Tibial nerve (tissue), 4 donors: Measurements from ENCODE around the gene ISG20. TPM values are rescaled to one million over a fixed set of nuclear protein-coding genes. Genes with fewer than 3 reads are reported as not detected.
A peak's percentile ranks its signal among the peaks of the same experiment; 100 is the strongest.

Source experiments
- DNase-seq, 2 donors: peaks; one replicate each; pipeline ENCODE4 v3.0.0-alpha.2; 2019; ENCODE audit warnings: low spot score in 2 of 2
- H3K27ac ChIP-seq, 4 donors: fragments of 200-600 bp; sonication (generic) in 3 of 4; one replicate each; pipeline ENCODE4 v1.5.1; 2017 to 2019; ENCODE audit warnings: mild to moderate bottlenecking in 1 of 4
- H3K27me3 ChIP-seq, 2 donors: fragments of 200-600 bp; sonication (generic) in 1 of 2; one replicate each; pipeline versions ENCODE4 v1.5.1 to v1.6.0; 2017 to 2019
- H3K36me3 ChIP-seq, 3 donors: fragments of 200-600 bp; sonication (generic); one replicate each; pipeline ENCODE4 v1.5.1; 2018 to 2019
- H3K4me1 ChIP-seq, 4 donors: fragments of 200-600 bp; sonication (generic) in 3 of 4; one replicate each; pipeline ENCODE4 v1.5.1; 2017 to 2019
- H3K4me3 ChIP-seq, 4 donors: fragments of 200-600 bp; sonication (generic) in 3 of 4; one replicate each; pipeline ENCODE4 v1.5.1; 2017 to 2019; ENCODE audit warnings: mild to moderate bottlenecking in 1 of 4, moderate library complexity in 1 of 4
- H3K9me3 ChIP-seq, 4 donors: fragments of 200-600 bp; sonication (generic) in 3 of 4; one replicate each; pipeline ENCODE4 v1.5.1; 2017 to 2019
- EP300 ChIP-seq, 2 donors: sonication (generic); formaldehyde crosslinking; IDR thresholded peaks; one replicate each; pipeline ENCODE4 v1.6.1; 2017; ENCODE audit warnings: antibody characterized with exemption in 2 of 2, mild to moderate bottlenecking in 1 of 2
- POLR2A ChIP-seq, 2 donors: fragments of 450-650 bp; IDR thresholded peaks; one replicate each; pipeline ENCODE4 v1.6.1; 2017; ENCODE audit warnings: antibody characterized with exemption in 2 of 2, mild to moderate bottlenecking in 2 of 2, moderate library complexity in 2 of 2
- WGBS, 2 donors: methylation state at CpG; one replicate each; pipeline ENCODE4 v1.1.5; 2018; 5-methylcytosine and 5-hydroxymethylcytosine counted together
- total RNA-seq, 4 donors: library from RNA; depleted of rRNA; stranded (reverse); fragments of >200 nt; gene quantifications; one replicate each; pipeline ENCODE4 v1.1.0, GENCODE V29; 2016
- TF ChIP-seq, protein P1 (sequence below), 5 experiments: fragments of 200-600 bp in 3 of 5; fragments of 450-650 bp in 2 of 5; sonication (generic) in 3 of 5; IDR thresholded peaks; one replicate each; pipeline ENCODE4 v1.5.1; 2016 to 2019; ENCODE audit warnings: antibody characterized with exemption in 5 of 5, mild to moderate bottlenecking in 3 of 5, moderate library complexity in 2 of 5

Gene ISG20
- total RNA-seq, 4 donors from 2014 or later = 18.2 to 34.5 (median 23.8) TPM

DNA sequence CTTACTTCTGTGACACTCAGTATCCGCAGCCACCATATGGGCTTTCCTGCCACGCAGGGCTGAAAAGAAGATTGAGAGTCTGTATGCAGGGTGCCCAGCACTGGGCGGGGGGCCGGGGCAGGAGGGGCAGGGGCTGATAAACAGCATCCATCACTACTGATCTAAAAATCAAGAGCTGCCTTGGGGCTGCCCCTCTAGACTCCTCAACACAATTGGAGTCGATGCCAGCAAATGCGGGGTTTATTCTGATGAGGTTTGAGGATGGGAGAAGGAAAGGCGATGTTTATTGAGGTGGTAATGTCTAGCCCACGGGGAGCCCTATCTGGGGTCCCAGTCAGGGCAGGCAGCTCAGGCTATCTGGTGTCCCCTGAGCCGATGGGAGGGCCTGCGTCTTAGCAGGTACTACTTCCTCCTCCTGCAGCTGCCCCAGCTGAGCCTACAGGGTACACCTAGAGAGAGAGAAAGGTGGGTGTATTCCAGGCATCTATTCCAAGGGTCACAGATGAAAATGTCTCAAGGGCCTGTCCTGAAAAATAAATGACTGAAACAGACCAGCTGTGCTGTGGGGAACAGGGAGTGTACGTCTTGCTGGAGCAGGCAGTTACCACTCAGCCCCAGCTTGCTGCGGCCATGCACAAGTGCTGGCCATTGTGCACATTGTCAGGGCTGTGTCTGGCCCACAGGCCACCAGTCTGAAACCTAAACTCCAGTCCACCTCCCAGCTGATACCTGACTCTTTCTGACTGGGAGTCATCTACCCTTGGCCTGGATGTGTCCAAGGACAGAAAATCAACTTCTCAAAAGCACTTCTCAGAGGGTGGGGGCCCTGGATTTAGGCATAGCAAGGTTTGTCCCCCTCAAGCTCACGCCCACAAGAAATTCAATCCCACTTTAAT lies 19.5 kb downstream of the ISG20 start:
- H3K4me3 ChIP-seq = no peak overlapping the region
- no peaks in the 10 kb centered on the region for H3K27me3 ChIP-seq
- H3K9me3 ChIP-seq = no peaks in the 10 kb centered on the region
- DNase-seq = no peak
- no peaks in the 10 kb centered on the region for H3K36me3 ChIP-seq
- peaks cover 0 to 26% (median 3%) of the 10 kb centered on the region in 4 donors for H3K4me1 ChIP-seq
- TF ChIP-seq POLR2A (IDR thresholded peaks at IDR 0.05) (no peak), EP300 (IDR thresholded peaks at IDR 0.05) (no peak)
- TF ChIP-seq, protein P1, sequence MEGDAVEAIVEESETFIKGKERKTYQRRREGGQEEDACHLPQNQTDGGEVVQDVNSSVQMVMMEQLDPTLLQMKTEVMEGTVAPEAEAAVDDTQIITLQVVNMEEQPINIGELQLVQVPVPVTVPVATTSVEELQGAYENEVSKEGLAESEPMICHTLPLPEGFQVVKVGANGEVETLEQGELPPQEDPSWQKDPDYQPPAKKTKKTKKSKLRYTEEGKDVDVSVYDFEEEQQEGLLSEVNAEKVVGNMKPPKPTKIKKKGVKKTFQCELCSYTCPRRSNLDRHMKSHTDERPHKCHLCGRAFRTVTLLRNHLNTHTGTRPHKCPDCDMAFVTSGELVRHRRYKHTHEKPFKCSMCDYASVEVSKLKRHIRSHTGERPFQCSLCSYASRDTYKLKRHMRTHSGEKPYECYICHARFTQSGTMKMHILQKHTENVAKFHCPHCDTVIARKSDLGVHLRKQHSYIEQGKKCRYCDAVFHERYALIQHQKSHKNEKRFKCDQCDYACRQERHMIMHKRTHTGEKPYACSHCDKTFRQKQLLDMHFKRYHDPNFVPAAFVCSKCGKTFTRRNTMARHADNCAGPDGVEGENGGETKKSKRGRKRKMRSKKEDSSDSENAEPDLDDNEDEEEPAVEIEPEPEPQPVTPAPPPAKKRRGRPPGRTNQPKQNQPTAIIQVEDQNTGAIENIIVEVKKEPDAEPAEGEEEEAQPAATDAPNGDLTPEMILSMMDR (IDR thresholded peaks at IDR 0.05) = no peak
- peak overlapping the region in 1 of 4 donors; percentile 81 for H3K27ac ChIP-seq
- 83 to 88% methylated on average over 12 to 13 of the region's 13 CpGs for WGBS, 2 donors

DNA sequence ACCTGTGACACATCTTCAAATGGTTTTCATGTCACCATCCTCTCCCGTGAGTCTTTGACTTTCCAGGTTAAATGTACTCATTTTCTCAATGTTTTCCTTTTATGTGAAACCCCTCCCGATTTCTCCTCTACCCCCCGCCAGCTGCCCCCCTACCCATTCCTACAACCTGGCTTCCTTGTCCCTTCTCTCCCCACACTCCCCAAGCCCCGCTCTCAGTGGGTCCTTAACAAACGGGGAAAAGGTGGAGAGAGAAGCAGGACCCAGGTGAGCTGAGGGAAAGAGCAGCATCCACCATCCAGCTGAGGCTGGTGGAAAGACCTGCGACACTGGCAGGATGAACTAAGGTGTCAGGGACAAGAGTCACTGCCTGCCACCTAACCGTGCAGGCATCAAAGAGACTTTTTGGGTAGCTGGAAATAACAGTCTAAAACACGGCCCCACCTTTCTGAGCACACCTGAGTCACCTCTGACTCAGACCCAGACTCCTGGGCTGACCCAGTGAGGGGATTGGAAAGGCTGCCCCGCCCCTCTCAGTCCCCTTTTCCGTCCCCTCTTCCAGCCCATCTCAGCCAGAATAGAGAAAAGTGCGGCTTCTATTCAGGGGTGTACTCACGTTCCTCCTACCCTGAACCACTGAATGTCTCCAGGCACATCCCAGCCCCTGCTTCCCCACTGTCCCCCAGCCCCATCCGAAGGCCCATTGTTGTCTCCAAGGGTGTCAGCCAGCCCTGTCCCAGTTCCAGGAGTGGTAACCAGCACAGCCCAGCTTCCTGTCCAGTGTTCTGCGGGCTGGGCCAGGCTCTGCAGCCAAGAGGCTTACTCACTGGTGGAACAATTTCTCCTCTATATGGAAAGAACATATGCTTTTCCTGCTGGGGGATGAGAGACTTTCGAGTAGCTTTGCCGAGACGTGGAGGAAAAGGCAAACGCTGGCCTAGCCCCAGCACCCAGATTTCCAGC lies 20.4 kb downstream of the ISG20 start:
- 56 to 62% methylated on average over 17 to 18 of the region's 18 CpGs for WGBS, 2 donors
- H3K4me3 ChIP-seq = no peak overlapping the region
- peaks cover 0 to 23% (median 3%) of the 10 kb centered on the region in 4 donors for H3K4me1 ChIP-seq
- no peaks in the 10 kb centered on the region for H3K27me3 ChIP-seq
- no peak for DNase-seq
- TF ChIP-seq, protein P1 (IDR thresholded peaks at IDR 0.05) = no peak
- TF ChIP-seq EP300 (IDR thresholded peaks at IDR 0.05) = peak in 1 of 2 donors; percentile 27
- H3K36me3 ChIP-seq = no peaks in the 10 kb centered on the region
- peak overlapping the region in 3 of 4 donors; percentile 25 to 81 (median 81) for H3K27ac ChIP-seq
- no peaks in the 10 kb centered on the region for H3K9me3 ChIP-seq

DNA sequence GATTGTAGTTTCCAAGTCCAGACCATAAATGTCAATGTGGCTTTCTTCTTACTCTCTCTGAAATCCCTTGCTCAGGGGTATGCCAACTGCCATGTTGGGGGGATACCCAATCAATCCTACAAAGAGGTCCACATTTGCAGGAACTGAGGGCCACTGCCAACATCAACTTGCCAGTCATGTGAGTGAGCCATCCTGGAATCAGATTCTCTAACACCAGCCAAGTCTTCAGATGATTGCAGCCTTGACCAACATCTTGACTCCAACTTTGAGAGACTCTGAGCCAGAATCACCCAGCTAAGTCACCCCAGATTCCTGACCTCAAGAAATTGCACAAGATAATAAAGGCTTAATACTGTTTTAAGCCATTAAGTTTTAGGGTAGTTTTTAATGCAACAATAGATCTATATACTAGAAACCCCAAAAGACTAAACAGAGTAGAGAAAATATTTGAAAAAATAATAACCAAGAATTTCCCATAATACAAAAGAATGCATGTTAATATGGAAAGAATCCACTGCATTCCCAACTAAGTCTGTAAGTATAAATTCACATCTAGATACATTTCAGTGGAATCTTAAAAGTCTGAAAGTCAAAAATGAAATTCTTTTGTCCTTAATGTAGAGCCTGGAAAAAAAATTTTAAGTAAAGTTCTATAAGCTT lies 22.4 kb downstream of the ISG20 start:
- peaks cover 0 to 29% (median 3%) of the 10 kb centered on the region in 4 donors for H3K4me1 ChIP-seq
- H3K36me3 ChIP-seq = no peaks in the 10 kb centered on the region
- no peaks in the 10 kb centered on the region for H3K9me3 ChIP-seq
- H3K27ac ChIP-seq = no peak overlapping the region
- no peaks in the 10 kb centered on the region for H3K27me3 ChIP-seq
- no peak overlapping the region for H3K4me3 ChIP-seq
- TF ChIP-seq POLR2A (IDR thresholded peaks at IDR 0.05) = no peak
- TF ChIP-seq EP300 (IDR thresholded peaks at IDR 0.05) = no peak
- TF ChIP-seq, protein P1 (IDR thresholded peaks at IDR 0.05) = no peak
- DNase-seq = no peak

DNA sequence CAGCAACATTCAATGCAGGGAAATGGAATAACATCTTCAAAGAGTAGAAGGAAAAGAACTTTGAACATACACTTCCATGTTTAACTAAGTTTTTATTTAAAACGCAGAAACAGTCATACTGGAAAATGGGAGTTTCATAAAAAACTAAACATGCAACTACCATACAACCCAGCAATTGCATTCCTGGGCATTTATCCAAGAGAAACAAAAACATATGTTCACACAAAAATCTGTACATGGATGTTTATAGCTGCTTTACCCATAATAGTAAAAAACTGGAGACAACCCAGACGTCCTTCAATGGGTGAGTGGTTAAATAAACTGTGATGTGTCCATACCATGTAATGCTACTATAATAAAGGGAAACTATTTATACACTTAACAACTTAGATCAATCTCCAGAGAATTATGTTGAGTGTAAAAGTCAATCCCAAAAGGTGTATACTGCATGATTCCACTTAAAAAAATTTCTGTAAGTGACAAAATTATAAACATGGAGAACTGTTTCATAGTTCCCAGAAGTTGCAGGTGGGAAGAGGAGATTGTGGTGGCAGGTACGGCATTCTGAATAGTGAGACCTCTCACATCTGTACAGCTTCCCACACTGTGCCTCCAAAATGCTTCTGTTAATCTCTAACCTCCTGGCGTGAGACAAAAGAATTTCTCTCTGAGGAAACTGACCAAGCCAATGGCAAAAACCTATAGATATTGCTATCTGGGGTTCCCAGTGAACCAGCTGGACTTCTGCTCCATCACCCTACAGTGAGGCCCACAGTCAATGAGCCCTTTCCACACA lies 23.1 kb downstream of the ISG20 start:
- Histone ChIP-seq H3K27ac (no peak overlapping the region), H3K36me3 (no peaks in the 10 kb centered on the region), H3K4me3 (no peak overlapping the region), H3K27me3 (no peaks in the 10 kb centered on the region), H3K4me1 (peaks cover 0 to 29% (median 3%) of the 10 kb centered on the region in 4 donors), H3K9me3 (no peaks in the 10 kb centered on the region)
- WGBS, 2 donors = 63 to 71% methylated on average over 4 of the region's 4 CpGs
- no peak for DNase-seq
- TF ChIP-seq POLR2A (IDR thresholded peaks at IDR 0.05) (no peak), EP300 (IDR thresholded peaks at IDR 0.05) (no peak)
- TF ChIP-seq, protein P1 (IDR thresholded peaks at IDR 0.05) = no peak
